Glutamatergic neuron (in vitro differentiated cells): ENCODE results near the gene PPP1R18. TPM values are rescaled to one million over a fixed set of nuclear protein-coding genes. Genes with fewer than 3 reads are reported as not detected.

Source experiments
- DNase-seq: peaks from one replicate; pipeline ENCODE4 v3.0.0; 2022
- H3K27ac Mint-ChIP-seq: one replicate; pipeline ENCODE4 v1.8.0; 2020; ENCODE audit warnings: mild to moderate bottlenecking, mixed read lengths, inconsistent platforms; ENCODE audit not compliant: unreplicated experiment
- H3K27me3 Mint-ChIP-seq: one replicate; pipeline ENCODE4 v1.8.0; 2020; ENCODE audit warnings: mild to moderate bottlenecking, moderate library complexity, mixed read lengths, inconsistent platforms; ENCODE audit not compliant: unreplicated experiment
- H3K36me3 Mint-ChIP-seq: one replicate; pipeline ENCODE4 v1.8.0; 2020; ENCODE audit warnings: mild to moderate bottlenecking, mixed read lengths, inconsistent platforms; ENCODE audit not compliant: unreplicated experiment
- H3K4me1 Mint-ChIP-seq: one replicate; pipeline ENCODE4 v1.8.0; 2020; ENCODE audit warnings: mild to moderate bottlenecking, low read depth, mixed read lengths, inconsistent platforms; ENCODE audit not compliant: unreplicated experiment
- H3K4me3 Mint-ChIP-seq: one replicate; pipeline ENCODE4 v1.8.0; 2020; ENCODE audit warnings: mild to moderate bottlenecking, mixed read lengths, inconsistent platforms; ENCODE audit not compliant: unreplicated experiment
- H3K9me3 Mint-ChIP-seq: one replicate; pipeline ENCODE4 v1.8.0; 2020; ENCODE audit warnings: mild to moderate bottlenecking, moderate library complexity, mixed read lengths, inconsistent platforms; ENCODE audit not compliant: unreplicated experiment
- CTCF ChIP-seq: fragments of 200-600 bp; sonication (generic); IDR thresholded peaks from one replicate; pipeline ENCODE4 v1.5.0; 2021; ENCODE audit not compliant: partially characterized antibody, unreplicated experiment
- total RNA-seq: library from RNA; stranded (reverse); fragmentation: NEBNext Ultra II Directional; extraction: Animal tissue kit (Norgen Biotek cat#: 25700); gene quantifications from one replicate; pipeline ENCODE4 v1.2.1, GENCODE V29; 2021; ENCODE audit not compliant: unreplicated experiment

The PPP1R18 gene
- total RNA-seq, 1 donor from 2014 or later, result 175 TPM

- Mint-ChIP-seq H3K36me3 (peaks cover 13% of the 10 kb centered on the region), H3K4me1 (peaks cover 6% of the 10 kb centered on the region), H3K27me3 (peaks cover 13% of the 10 kb centered on the region), H3K9me3 (peaks cover 4% of the 10 kb centered on the region), H3K27ac (peak overlapping the region; percentile 53), H3K4me3 (no peak overlapping the region)
- no peak for DNase-seq
- TF ChIP-seq CTCF, result no peak
These were observed 26.0 kb upstream of the PPP1R18 start for GRCh38 chr6:30712441-30712945.

- H3K27ac Mint-ChIP-seq, result no peak overlapping the region
- no peak for TF ChIP-seq CTCF
- H3K4me3 Mint-ChIP-seq, result no peak overlapping the region
- peaks cover 3% of the 10 kb centered on the region for H3K9me3 Mint-ChIP-seq
- peaks cover 10% of the 10 kb centered on the region for H3K27me3 Mint-ChIP-seq
- H3K36me3 Mint-ChIP-seq, result peaks cover 17% of the 10 kb centered on the region
- H3K4me1 Mint-ChIP-seq, result peaks cover 6% of the 10 kb centered on the region
- no peak for DNase-seq
These were observed 25.4 kb upstream of the PPP1R18 start for GRCh38 chr6:30711758-30712380.

- H3K9me3 Mint-ChIP-seq, result peaks cover 1% of the 10 kb centered on the region
- DNase-seq, result no peak
- peaks cover 18% of the 10 kb centered on the region for H3K36me3 Mint-ChIP-seq
- H3K4me1 Mint-ChIP-seq, result no peaks in the 10 kb centered on the region
- H3K27ac Mint-ChIP-seq, result no peak overlapping the region
- H3K4me3 Mint-ChIP-seq, result no peak overlapping the region
- TF ChIP-seq CTCF, result no peak
- H3K27me3 Mint-ChIP-seq, result peaks cover 9% of the 10 kb centered on the region
These were observed 22.8 kb upstream of the PPP1R18 start for GRCh38 chr6:30709101-30709868.

GRCh38 chr6:30707281-30707850 is 20.9 kb upstream of the PPP1R18 start:
- Mint-ChIP-seq H3K4me3 (peak overlapping the region; percentile 32), H3K36me3 (peaks cover 9% of the 10 kb centered on the region), H3K27me3 (peaks cover 13% of the 10 kb centered on the region), H3K27ac (no peak overlapping the region), H3K4me1 (no peaks in the 10 kb centered on the region), H3K9me3 (peaks cover 6% of the 10 kb centered on the region)
- no peak for DNase-seq
- TF ChIP-seq CTCF, result no peak
